ENCODE results near the gene L3MBTL1.

L3MBTL1 gene

GRCh38 chr20:43535370-43536004 is 28.0 kb downstream of the L3MBTL1 start:
- DNase-seq (ENCODE audit: low read depth in 2 of 2), result no peak

GRCh38 chr20:43536041-43536816 is 28.7 kb downstream of the L3MBTL1 start:
- no peak for DNase-seq (ENCODE audit: low read depth in 2 of 2)

- no peak for DNase-seq (ENCODE audit: low read depth in 2 of 2)
These were observed 29.4 kb downstream of the L3MBTL1 start for GRCh38 chr20:43536817-43537440.

- peak; percentile 17 to 34 for DNase-seq (ENCODE audit: low read depth in 2 of 2)
These were observed 30.7 kb downstream of the L3MBTL1 start for GRCh38 chr20:43537921-43538877.

- no peak for DNase-seq (ENCODE audit: low read depth in 2 of 2)
These were observed 31.6 kb downstream of the L3MBTL1 start for GRCh38 chr20:43538878-43539700.

- no peak for DNase-seq (ENCODE audit: low read depth in 2 of 2)
These were observed 32.6 kb downstream of the L3MBTL1 start for GRCh38 chr20:43539975-43540672.

- no peak for DNase-seq (ENCODE audit: low read depth in 2 of 2)
These were observed 33.2 kb downstream of the L3MBTL1 start for GRCh38 chr20:43540673-43541060.

GRCh38 chr20:43541214-43541613 is 33.7 kb downstream of the L3MBTL1 start:
- DNase-seq (ENCODE audit: low read depth in 2 of 2), result no peak

- DNase-seq (ENCODE audit: low read depth in 2 of 2), result no peak
These were observed 34.7 kb downstream of the L3MBTL1 start for GRCh38 chr20:43542161-43542560.

- no peak for DNase-seq (ENCODE audit: low read depth in 2 of 2)
These were observed 35.2 kb downstream of the L3MBTL1 start for GRCh38 chr20:43542674-43543073.

GRCh38 chr20:43543138-43543537 is 35.6 kb downstream of the L3MBTL1 start:
- DNase-seq (ENCODE audit: low read depth in 2 of 2), result no peak

- no peak for DNase-seq (ENCODE audit: low read depth in 2 of 2)
These were observed 37.0 kb downstream of the L3MBTL1 start for GRCh38 chr20:43544501-43544900.

- DNase-seq (ENCODE audit: low read depth in 2 of 2), result no peak
These were observed 38.5 kb downstream of the L3MBTL1 start for GRCh38 chr20:43545837-43546578.

- no peak for DNase-seq (ENCODE audit: low read depth in 2 of 2)
These were observed 40.9 kb downstream of the L3MBTL1 start for GRCh38 chr20:43548273-43548880.

GRCh38 chr20:43549416-43550065 is 42.0 kb downstream of the L3MBTL1 start:
- no peak for DNase-seq (ENCODE audit: low read depth in 2 of 2)

- DNase-seq (ENCODE audit: low read depth in 2 of 2), result no peak
These were observed 43.0 kb downstream of the L3MBTL1 start for GRCh38 chr20:43550456-43550855.

- DNase-seq (ENCODE audit: low read depth in 2 of 2), result no peak
These were observed 46.9 kb downstream of the L3MBTL1 start for GRCh38 chr20:43554369-43554768.

- DNase-seq (ENCODE audit: low read depth in 2 of 2), result no peak
These were observed 51.1 kb downstream of the L3MBTL1 start, which contains the start of gene SGK2 for GRCh38 chr20:43558412-43559146. Gene SGK2, plus strand, starts transcription at chr20:43559027. Its CDS starts 7,469 bp downstream, at chr20:43566496.
